HEK293 (cell line): ENCODE data around the gene SPTLC2.

Experiments used
- CTCF ChIA-PET: fragments of 350-600 bp; formaldehyde crosslinking; extraction: SDS; loops from one replicate; lab custom pipeline; 2021; ENCODE audit warnings: antibody characterized with exemption; lab: Yijun Ruan, JAX
- POLR2A ChIA-PET: fragments of 300-600 bp; formaldehyde crosslinking; extraction: SDS; loops from one replicate; lab custom pipeline; 2020; ENCODE audit warnings: antibody characterized with exemption, inconsistent platforms; lab: Yijun Ruan, JAX
- H3K27ac ChIP-seq: fragments of 200-500 bp; sonication (Bioruptor generic); 2 replicates; pipeline ENCODE4 v1.5.1; 2014; ENCODE audit warnings: low read depth, low read length, control low read depth, inconsistent platforms; ENCODE audit errors: extremely low read depth
- H3K36me3 ChIP-seq, 2 experiments: fragments of 200-500 bp in 1 of 2; sonication (Bioruptor generic) in 1 of 2; 1 replicate in 1 of 2; 2 replicates in 1 of 2; pipeline ENCODE4 v1.5.1; 2014 to 2017; ENCODE audit warnings: inconsistent platforms in 2 of 2, low read length in 2 of 2; ENCODE audit not compliant: control insufficient read depth in 2 of 2, insufficient read depth in 1 of 2
- H3K4me1 ChIP-seq: fragments of 200-500 bp; sonication (Bioruptor generic); 2 replicates; pipeline ENCODE4 v1.5.1; 2014; ENCODE audit warnings: mild to moderate bottlenecking, low read length, inconsistent platforms; ENCODE audit not compliant: control insufficient read depth, insufficient read depth
- H3K4me3 ChIP-seq: 2 replicates; pipeline ENCODE4 v1.5.1; 2011; ENCODE audit warnings: low read depth, mild to moderate bottlenecking, control low read depth, low read length, moderate library complexity
- H3K9me3 ChIP-seq: fragments of 200-500 bp; sonication (Bioruptor generic); 2 replicates; pipeline ENCODE4 v1.5.1; 2014; ENCODE audit warnings: low read depth, low read length, inconsistent platforms; ENCODE audit not compliant: control insufficient read depth, insufficient read depth
- GLI2 ChIP-seq: fragments of 450-650 bp; formaldehyde crosslinking; IDR thresholded peaks from 2 replicates; pipeline ENCODE4; 2017; ENCODE audit warnings: missing biosample characterization, missing genetic modification characterization, low read depth, borderline replicate concordance
- YY1 ChIP-seq: fragments of 450-650 bp; formaldehyde crosslinking; IDR thresholded peaks from 2 replicates; pipeline ENCODE4 v1.5.1; 2018; ENCODE audit warnings: missing biosample characterization, missing genetic modification characterization
- ZBTB17 ChIP-seq: fragments of 450-650 bp; formaldehyde crosslinking; IDR thresholded peaks from 2 replicates; pipeline ENCODE4 v1.5.1; 2016; ENCODE audit warnings: missing biosample characterization, missing genetic modification characterization
- ZFP3 ChIP-seq: fragments of 450-650 bp; formaldehyde crosslinking; IDR thresholded peaks from 2 replicates; pipeline ENCODE4 v1.5.1; 2016; ENCODE audit warnings: low read depth, missing biosample characterization, missing genetic modification characterization
- ZNF121 ChIP-seq: fragments of 450-650 bp; formaldehyde crosslinking; IDR thresholded peaks from 2 replicates; pipeline ENCODE4 v1.5.1; 2016; ENCODE audit warnings: missing biosample characterization, missing genetic modification characterization
- ZNF16 ChIP-seq: fragments of 450-650 bp; formaldehyde crosslinking; IDR thresholded peaks from 2 replicates; pipeline ENCODE4 v1.5.1; 2016; ENCODE audit warnings: low read depth, missing biosample characterization, missing genetic modification characterization
- ZNF23 ChIP-seq: fragments of 450-650 bp; formaldehyde crosslinking; IDR thresholded peaks from 2 replicates; pipeline ENCODE4 v1.5.1; 2016; ENCODE audit warnings: missing biosample characterization, missing genetic modification characterization, borderline replicate concordance
- ZNF239 ChIP-seq: fragments of 450-650 bp; formaldehyde crosslinking; IDR thresholded peaks from 2 replicates; pipeline ENCODE4 v1.5.1; 2016; ENCODE audit warnings: missing biosample characterization, missing genetic modification characterization
- ZNF366 ChIP-seq: fragments of 450-650 bp; formaldehyde crosslinking; conservative IDR thresholded peaks from 2 replicates; pipeline ENCODE4 v1.5.1; 2016; ENCODE audit warnings: missing biosample characterization, missing genetic modification characterization
- ZNF404 ChIP-seq: fragments of 450-650 bp; formaldehyde crosslinking; IDR thresholded peaks from 2 replicates; pipeline ENCODE4 v1.5.1; 2017; ENCODE audit warnings: missing biosample characterization, missing genetic modification characterization
- ZNF416 ChIP-seq: fragments of 450-650 bp; formaldehyde crosslinking; IDR thresholded peaks from 2 replicates; pipeline ENCODE4 v1.5.1; 2016; ENCODE audit warnings: missing biosample characterization, missing genetic modification characterization
- ZNF433 ChIP-seq: fragments of 450-650 bp; formaldehyde crosslinking; IDR thresholded peaks from 2 replicates; pipeline ENCODE4 v1.5.1; 2016; ENCODE audit warnings: missing biosample characterization, missing genetic modification characterization, low read depth
- ZNF473 ChIP-seq: fragments of 450-650 bp; formaldehyde crosslinking; IDR thresholded peaks from 2 replicates; pipeline ENCODE4 v1.5.1; 2017; ENCODE audit warnings: missing biosample characterization, missing genetic modification characterization
- ZNF514 ChIP-seq: fragments of 450-650 bp; formaldehyde crosslinking; IDR thresholded peaks from 2 replicates; pipeline ENCODE4 v1.5.1; 2016; ENCODE audit warnings: missing biosample characterization, missing genetic modification characterization
- ZNF571 ChIP-seq: fragments of 450-650 bp; formaldehyde crosslinking; IDR thresholded peaks from 2 replicates; pipeline ENCODE4 v1.5.0; 2017; ENCODE audit warnings: missing biosample characterization, missing genetic modification characterization
- ZNF596 ChIP-seq: fragments of 450-650 bp; IDR thresholded peaks from 2 replicates; pipeline ENCODE4 v1.5.0; 2018; ENCODE audit warnings: missing biosample characterization, mild to moderate bottlenecking, missing genetic modification characterization, moderate library complexity
- ZNF701 ChIP-seq: fragments of 450-650 bp; formaldehyde crosslinking; IDR thresholded peaks from 2 replicates; pipeline ENCODE4 v1.5.1; 2016; ENCODE audit warnings: missing biosample characterization, missing genetic modification characterization
- ZNF768 ChIP-seq: fragments of 450-650 bp; formaldehyde crosslinking; IDR thresholded peaks from 2 replicates; pipeline ENCODE4 v1.5.1; 2018; ENCODE audit warnings: missing biosample characterization, mild to moderate bottlenecking, missing genetic modification characterization
- ZNF843 ChIP-seq: fragments of 450-650 bp; formaldehyde crosslinking; IDR thresholded peaks from 2 replicates; pipeline ENCODE4 v1.5.1; 2016; ENCODE audit warnings: missing biosample characterization, missing genetic modification characterization
- TF ChIP-seq, protein P1 (sequence below): fragments of 450-650 bp; formaldehyde crosslinking; IDR thresholded peaks from 2 replicates; pipeline ENCODE4 v1.5.1; 2016; ENCODE audit warnings: missing biosample characterization, missing genetic modification characterization, borderline replicate concordance
- TF ChIP-seq, protein P2 (sequence below): sonication (generic); formaldehyde crosslinking; IDR thresholded peaks from 2 replicates; pipeline ENCODE4 v1.8.1; 2022; ENCODE audit warnings: mild to moderate bottlenecking, moderate library complexity, missing genetic modification reagents
- TF ChIP-seq, protein P3 (sequence below): fragments of 450-650 bp; IDR thresholded peaks from 2 replicates; pipeline ENCODE4 v1.5.1; 2018; ENCODE audit warnings: missing biosample characterization, mild to moderate bottlenecking, missing genetic modification characterization
- TF ChIP-seq, protein P4 (sequence below): fragments of 450-650 bp; formaldehyde crosslinking; IDR thresholded peaks from 2 replicates; pipeline ENCODE4 v1.5.1; 2016; ENCODE audit warnings: missing biosample characterization, missing genetic modification characterization

Gene SPTLC2

DNA sequence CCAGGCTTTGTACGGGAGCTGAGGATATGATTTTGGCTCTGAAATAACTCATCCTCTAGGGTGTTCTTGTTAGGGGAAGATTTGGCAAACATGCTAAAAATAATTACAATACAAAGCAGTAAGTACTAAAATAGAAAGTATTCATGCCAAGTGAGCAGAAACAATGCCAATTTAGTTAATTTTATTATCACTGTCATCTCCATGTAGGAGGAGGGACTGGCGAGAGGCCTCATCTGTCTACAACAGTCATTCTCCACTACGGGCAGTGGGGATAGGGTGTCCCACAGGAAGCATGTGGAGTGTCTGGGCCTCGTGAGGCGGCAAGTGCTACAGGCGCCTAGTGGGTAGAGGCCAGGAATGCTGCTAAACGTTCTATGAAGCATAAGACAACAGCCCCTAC lies 121.1 kb downstream of the SPTLC2 start (continued):
- TF ChIP-seq ZBTB17 (tag by site-specific recombination) (no peak), GLI2 (no peak), ZNF571 (tag by site-specific recombination) (no peak), ZFP3 (tag by site-specific recombination) (no peak), YY1 (tag by site-specific recombination) (no peak), ZNF23 (tag by site-specific recombination) (no peak), ZNF416 (tag by site-specific recombination) (no peak), ZNF768 (tag by site-specific recombination) (no peak)
- TF ChIP-seq, protein P1, sequence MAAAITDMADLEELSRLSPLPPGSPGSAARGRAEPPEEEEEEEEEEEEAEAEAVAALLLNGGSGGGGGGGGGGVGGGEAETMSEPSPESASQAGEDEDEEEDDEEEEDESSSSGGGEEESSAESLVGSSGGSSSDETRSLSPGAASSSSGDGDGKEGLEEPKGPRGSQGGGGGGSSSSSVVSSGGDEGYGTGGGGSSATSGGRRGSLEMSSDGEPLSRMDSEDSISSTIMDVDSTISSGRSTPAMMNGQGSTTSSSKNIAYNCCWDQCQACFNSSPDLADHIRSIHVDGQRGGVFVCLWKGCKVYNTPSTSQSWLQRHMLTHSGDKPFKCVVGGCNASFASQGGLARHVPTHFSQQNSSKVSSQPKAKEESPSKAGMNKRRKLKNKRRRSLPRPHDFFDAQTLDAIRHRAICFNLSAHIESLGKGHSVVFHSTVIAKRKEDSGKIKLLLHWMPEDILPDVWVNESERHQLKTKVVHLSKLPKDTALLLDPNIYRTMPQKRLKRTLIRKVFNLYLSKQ (tag by site-specific recombination), result no peak
- TF ChIP-seq, protein P2, sequence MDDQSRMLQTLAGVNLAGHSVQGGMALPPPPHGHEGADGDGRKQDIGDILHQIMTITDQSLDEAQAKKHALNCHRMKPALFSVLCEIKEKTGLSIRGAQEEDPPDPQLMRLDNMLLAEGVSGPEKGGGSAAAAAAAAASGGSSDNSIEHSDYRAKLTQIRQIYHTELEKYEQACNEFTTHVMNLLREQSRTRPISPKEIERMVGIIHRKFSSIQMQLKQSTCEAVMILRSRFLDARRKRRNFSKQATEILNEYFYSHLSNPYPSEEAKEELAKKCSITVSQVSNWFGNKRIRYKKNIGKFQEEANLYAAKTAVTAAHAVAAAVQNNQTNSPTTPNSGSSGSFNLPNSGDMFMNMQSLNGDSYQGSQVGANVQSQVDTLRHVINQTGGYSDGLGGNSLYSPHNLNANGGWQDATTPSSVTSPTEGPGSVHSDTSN (CRISPR knock-in tag), result no peak

DNA sequence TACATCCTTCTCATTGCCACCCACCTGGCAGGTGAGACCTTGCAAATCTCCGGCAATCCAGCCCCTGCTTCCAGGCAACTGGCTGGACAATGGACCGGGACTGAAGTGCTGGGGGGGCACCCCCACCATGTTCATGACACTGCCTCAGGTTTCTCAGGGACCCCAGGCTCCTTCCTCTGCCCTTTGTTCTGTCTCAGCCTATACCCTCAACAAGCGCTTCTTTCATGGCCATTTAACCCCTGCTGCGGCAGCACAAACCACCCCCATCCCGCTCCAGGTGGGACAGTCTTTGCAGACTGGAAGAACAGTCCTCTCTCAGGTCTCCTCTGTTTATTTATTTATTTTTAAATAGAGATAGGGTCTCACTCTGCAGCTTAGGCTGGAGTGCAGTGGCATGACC lies 125.4 kb downstream of the SPTLC2 start:
- H3K4me3 ChIP-seq, result no peak overlapping the region
- ChIA-PET CTCF (interaction anchor here (0.6 kb wide), 1 partner anchor 745 kb away, joined by 5 read pairs; no protein-coding TSS in a partner anchor), POLR2A (interaction anchor here (0.7 kb wide), 1 partner anchor 19 kb away, joined by 6 read pairs; no protein-coding TSS in a partner anchor)
- H3K4me1 ChIP-seq, result no peaks in the 10 kb centered on the region
- H3K27ac ChIP-seq, result no peak overlapping the region
- TF ChIP-seq ZNF16 (tag by site-specific recombination), result no peak
- TF ChIP-seq ZNF239 (tag by site-specific recombination), result no peak
- TF ChIP-seq ZNF596 (tag by site-specific recombination), result no peak
- TF ChIP-seq, protein P3, sequence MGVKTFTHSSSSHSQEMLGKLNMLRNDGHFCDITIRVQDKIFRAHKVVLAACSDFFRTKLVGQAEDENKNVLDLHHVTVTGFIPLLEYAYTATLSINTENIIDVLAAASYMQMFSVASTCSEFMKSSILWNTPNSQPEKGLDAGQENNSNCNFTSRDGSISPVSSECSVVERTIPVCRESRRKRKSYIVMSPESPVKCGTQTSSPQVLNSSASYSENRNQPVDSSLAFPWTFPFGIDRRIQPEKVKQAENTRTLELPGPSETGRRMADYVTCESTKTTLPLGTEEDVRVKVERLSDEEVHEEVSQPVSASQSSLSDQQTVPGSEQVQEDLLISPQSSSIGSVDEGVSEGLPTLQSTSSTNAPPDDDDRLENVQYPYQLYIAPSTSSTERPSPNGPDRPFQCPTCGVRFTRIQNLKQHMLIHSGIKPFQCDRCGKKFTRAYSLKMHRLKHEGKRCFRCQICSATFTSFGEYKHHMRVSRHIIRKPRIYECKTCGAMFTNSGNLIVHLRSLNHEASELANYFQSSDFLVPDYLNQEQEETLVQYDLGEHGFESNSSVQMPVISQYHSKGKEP (tag by site-specific recombination), result no peak
- no peak for TF ChIP-seq ZNF514 (tag by site-specific recombination)
- TF ChIP-seq ZNF366 (tag by site-specific recombination), result no peak
- no peak for TF ChIP-seq ZNF433 (tag by site-specific recombination)
- no peak for TF ChIP-seq ZNF473 (tag by site-specific recombination)
- TF ChIP-seq ZNF843 (tag by site-specific recombination), result no peak
- TF ChIP-seq ZNF701 (tag by site-specific recombination), result no peak
- no peak for TF ChIP-seq ZNF121 (tag by site-specific recombination)
- no peak for TF ChIP-seq ZNF404 (tag by site-specific recombination)
- TF ChIP-seq, protein P4, sequence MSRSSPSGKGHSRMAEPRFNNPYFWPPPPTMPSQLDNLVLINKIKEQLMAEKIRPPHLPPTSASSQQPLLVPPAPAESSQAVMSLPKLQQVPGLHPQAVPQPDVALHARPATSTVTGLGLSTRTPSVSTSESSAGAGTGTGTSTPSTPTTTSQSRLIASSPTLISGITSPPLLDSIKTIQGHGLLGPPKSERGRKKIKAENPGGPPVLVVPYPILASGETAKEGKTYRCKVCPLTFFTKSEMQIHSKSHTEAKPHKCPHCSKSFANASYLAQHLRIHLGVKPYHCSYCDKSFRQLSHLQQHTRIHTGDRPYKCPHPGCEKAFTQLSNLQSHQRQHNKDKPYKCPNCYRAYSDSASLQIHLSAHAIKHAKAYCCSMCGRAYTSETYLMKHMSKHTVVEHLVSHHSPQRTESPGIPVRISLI (tag by site-specific recombination), result no peak
- TF ChIP-seq, all 188 proteins: peak for 0
- no peaks in the 10 kb centered on the region for H3K9me3 ChIP-seq
- H3K36me3 ChIP-seq, result no peaks in the 10 kb centered on the region
